Muscle layer of colon (tissue), 2 donors: ENCODE results near the gene LASP1.
"Not testable (repeated sequence)": the region's sequence is repeated elsewhere in the genome, so short reads cannot be mapped to it uniquely, and the experiment has no call there.

Experiments
- H3K27ac ChIP-seq: one replicate; pipeline ENCODE4 v1.7.0; 2013; ENCODE audit warnings: low read depth, mild to moderate bottlenecking, low read length, moderate library complexity
- H3K27me3 ChIP-seq, 2 donors: one replicate each; pipeline ENCODE4 v1.7.0; 2013; ENCODE audit warnings: low read length in 2 of 2, mild to moderate bottlenecking in 2 of 2; ENCODE audit not compliant: insufficient read depth in 2 of 2, control insufficient read depth in 1 of 2
- H3K36me3 ChIP-seq: one replicate; pipeline ENCODE4 v1.7.0; 2013; ENCODE audit warnings: mild to moderate bottlenecking, low read length; ENCODE audit not compliant: insufficient read depth
- H3K4me1 ChIP-seq: one replicate; pipeline ENCODE4 v1.7.0; 2013; ENCODE audit warnings: mild to moderate bottlenecking, low read length; ENCODE audit not compliant: insufficient read depth
- H3K4me3 ChIP-seq, 2 donors: one replicate each; pipeline ENCODE4 v1.7.0; 2013; ENCODE audit warnings: low read length in 2 of 2, low read depth in 1 of 2, mild to moderate bottlenecking in 1 of 2, moderate library complexity in 1 of 2
- H3K9ac ChIP-seq: one replicate; pipeline ENCODE4 v1.7.0; 2013; ENCODE audit warnings: low read length
- H3K9me3 ChIP-seq: one replicate; pipeline ENCODE4 v1.7.0; 2013; ENCODE audit warnings: mild to moderate bottlenecking, low read length
- donor health status: abdominal sarcoma.
- donor health status: Adenocarcinoma of cecum.

Gene LASP1

GRCh38 chr17:38926293-38927070 lies 56.6 kb downstream of the LASP1 start:
- Histone ChIP-seq H3K9ac (no peak overlapping the region), H3K4me1 (peaks cover 25% of the 10 kb centered on the region), H3K27ac (no peak overlapping the region), H3K27me3 (no peaks in the 10 kb centered on the region), H3K9me3 (no peaks in the 10 kb centered on the region), H3K36me3 (no peaks in the 10 kb centered on the region), H3K4me3 (no peak overlapping the region)

GRCh38 chr17:38930782-38931181 lies 60.9 kb downstream of the LASP1 start:
- not testable (repeated sequence) for H3K36me3 ChIP-seq, H3K27me3 ChIP-seq, H3K9ac ChIP-seq, H3K9me3 ChIP-seq, H3K4me1 ChIP-seq, H3K27ac ChIP-seq, H3K4me3 ChIP-seq

- H3K4me3 ChIP-seq, H3K27me3 ChIP-seq, H3K4me1 ChIP-seq, H3K9ac ChIP-seq, H3K36me3 ChIP-seq, H3K27ac ChIP-seq, H3K9me3 ChIP-seq: not testable (repeated sequence)
These were observed 64.1 kb downstream of the LASP1 start for GRCh38 chr17:38933962-38934361.

GRCh38 chr17:38939987-38940386 lies 70.1 kb downstream of the LASP1 start:
- H3K36me3 ChIP-seq: no peaks in the 10 kb centered on the region
- no peak overlapping the region for H3K4me3 ChIP-seq
- H3K9me3 ChIP-seq: no peaks in the 10 kb centered on the region
- H3K27me3 ChIP-seq: no peaks in the 10 kb centered on the region
- no peak overlapping the region for H3K27ac ChIP-seq
- no peak overlapping the region for H3K9ac ChIP-seq
- peaks cover 6% of the 10 kb centered on the region for H3K4me1 ChIP-seq

- no peak overlapping the region for H3K4me3 ChIP-seq
- H3K36me3 ChIP-seq: no peaks in the 10 kb centered on the region
- H3K9me3 ChIP-seq: no peaks in the 10 kb centered on the region
- no peak overlapping the region for H3K27ac ChIP-seq
- H3K9ac ChIP-seq: no peak overlapping the region
- H3K27me3 ChIP-seq: no peaks in the 10 kb centered on the region
- peaks cover 6% of the 10 kb centered on the region for H3K4me1 ChIP-seq
These were observed 70.5 kb downstream of the LASP1 start for GRCh38 chr17:38940404-38940803.

GRCh38 chr17:38942696-38943334 lies 73.0 kb downstream of the LASP1 start:
- H3K9me3 ChIP-seq: no peaks in the 10 kb centered on the region
- H3K4me1 ChIP-seq: peaks cover 6% of the 10 kb centered on the region
- H3K36me3 ChIP-seq: no peaks in the 10 kb centered on the region
- no peaks in the 10 kb centered on the region for H3K27me3 ChIP-seq
- no peak overlapping the region for H3K27ac ChIP-seq
- H3K9ac ChIP-seq: no peak overlapping the region
- H3K4me3 ChIP-seq: no peak overlapping the region

- no peak overlapping the region for H3K4me3 ChIP-seq
- no peak overlapping the region for H3K27ac ChIP-seq
- H3K9ac ChIP-seq: no peak overlapping the region
- no peaks in the 10 kb centered on the region for H3K36me3 ChIP-seq
- H3K4me1 ChIP-seq: peaks cover 6% of the 10 kb centered on the region
- H3K27me3 ChIP-seq: no peaks in the 10 kb centered on the region
- no peaks in the 10 kb centered on the region for H3K9me3 ChIP-seq
These were observed 73.7 kb downstream of the LASP1 start for GRCh38 chr17:38943607-38944006.

GRCh38 chr17:38947189-38947588 lies 77.3 kb downstream of the LASP1 start:
- Histone ChIP-seq H3K9me3 (no peaks in the 10 kb centered on the region), H3K4me3 (no peak overlapping the region), H3K27me3 (no peaks in the 10 kb centered on the region), H3K27ac (no peak overlapping the region), H3K9ac (no peak overlapping the region), H3K4me1 (peaks cover 6% of the 10 kb centered on the region), H3K36me3 (no peaks in the 10 kb centered on the region)

GRCh38 chr17:38953800-38954199 lies 83.9 kb downstream of the LASP1 start:
- H3K9ac ChIP-seq, H3K36me3 ChIP-seq, H3K27ac ChIP-seq, H3K4me1 ChIP-seq, H3K4me3 ChIP-seq, H3K9me3 ChIP-seq, H3K27me3 ChIP-seq: not testable (repeated sequence)

- no peaks in the 10 kb centered on the region for H3K4me1 ChIP-seq
- H3K9ac ChIP-seq: no peak overlapping the region
- no peak overlapping the region for H3K4me3 ChIP-seq
- H3K9me3 ChIP-seq: no peaks in the 10 kb centered on the region
- H3K36me3 ChIP-seq: no peaks in the 10 kb centered on the region
- no peaks in the 10 kb centered on the region for H3K27me3 ChIP-seq
- H3K27ac ChIP-seq: no peak overlapping the region
These were observed 88.5 kb downstream of the LASP1 start for GRCh38 chr17:38958326-38958725.

GRCh38 chr17:38958756-38959155 lies 88.9 kb downstream of the LASP1 start:
- Histone ChIP-seq H3K4me1 (no peaks in the 10 kb centered on the region), H3K9me3 (no peaks in the 10 kb centered on the region), H3K4me3 (no peak overlapping the region), H3K27ac (no peak overlapping the region), H3K36me3 (no peaks in the 10 kb centered on the region), H3K9ac (no peak overlapping the region), H3K27me3 (no peaks in the 10 kb centered on the region)

- no peak overlapping the region for H3K27ac ChIP-seq
- no peak overlapping the region for H3K9ac ChIP-seq
- no peaks in the 10 kb centered on the region for H3K27me3 ChIP-seq
- no peaks in the 10 kb centered on the region for H3K4me1 ChIP-seq
- no peaks in the 10 kb centered on the region for H3K9me3 ChIP-seq
- H3K36me3 ChIP-seq: no peaks in the 10 kb centered on the region
- no peak overlapping the region for H3K4me3 ChIP-seq
These were observed 89.7 kb downstream of the LASP1 start for GRCh38 chr17:38959508-38959907.
